ENCODE measurements around the gene WEE1.
A peak's percentile ranks its signal among the peaks of the same experiment; 100 is the strongest.
"Not testable (repeated sequence)": the region's sequence is repeated elsewhere in the genome, so short reads cannot be mapped to it uniquely, and the experiment has no call there.

The WEE1 gene

GRCh38 chr11:9538548-9538947 is 34.9 kb upstream of the WEE1 start:
- H3K4me3 ChIP-seq (ENCODE audit: low read length): no peak overlapping the region
- no peak for DNase-seq (ENCODE audit: low read depth)
- TF ChIP-seq CTCF (IDR thresholded peaks at IDR 0.05; ENCODE audit: insufficient read depth, low read depth, low read length, missing control alignments): no peak

- not testable (repeated sequence) for DNase-seq (ENCODE audit: low read depth); H3K4me3 ChIP-seq (ENCODE audit: low read length)
Observed at GRCh38 chr11:9549216-9549615, 24.3 kb upstream of the WEE1 start.

GRCh38 chr11:9550191-9550628 is 23.3 kb upstream of the WEE1 start:
- no peak for DNase-seq (ENCODE audit: low read depth)
- no peak for TF ChIP-seq CTCF (IDR thresholded peaks at IDR 0.05; ENCODE audit: insufficient read depth, low read depth, low read length, missing control alignments)
- H3K4me3 ChIP-seq (ENCODE audit: low read length): no peak overlapping the region

- H3K4me3 ChIP-seq (ENCODE audit: low read length): no peak overlapping the region
- no peak for TF ChIP-seq CTCF (IDR thresholded peaks at IDR 0.05; ENCODE audit: insufficient read depth, low read depth, low read length, missing control alignments)
- no peak for DNase-seq (ENCODE audit: low read depth)
Observed at GRCh38 chr11:9561279-9561982, 12.0 kb upstream of the WEE1 start.

GRCh38 chr11:9562716-9563115 is 10.8 kb upstream of the WEE1 start:
- DNase-seq (ENCODE audit: low read depth): peak; percentile 62
- H3K4me3 ChIP-seq (ENCODE audit: low read length): no peak overlapping the region
- TF ChIP-seq CTCF (IDR thresholded peaks at IDR 0.05; ENCODE audit: insufficient read depth, low read depth, low read length, missing control alignments): no peak

- no peak overlapping the region for H3K4me3 ChIP-seq (ENCODE audit: low read length)
- TF ChIP-seq CTCF (IDR thresholded peaks at IDR 0.05; ENCODE audit: insufficient read depth, low read depth, low read length, missing control alignments): no peak
- no peak for DNase-seq (ENCODE audit: low read depth)
Observed at GRCh38 chr11:9563196-9563730, 10.2 kb upstream of the WEE1 start.

- no peak for TF ChIP-seq CTCF (IDR thresholded peaks at IDR 0.05; ENCODE audit: insufficient read depth, low read depth, low read length, missing control alignments)
- no peak overlapping the region for H3K4me3 ChIP-seq (ENCODE audit: low read length)
- DNase-seq (ENCODE audit: low read depth): peak; percentile 100
Observed at GRCh38 chr11:9565822-9566560, 7.5 kb upstream of the WEE1 start.

Measured in epithelial cell of esophagus (primary cell).